Left renal pelvis (tissue), 4 donors: ENCODE results near the gene TANGO2. TPM values are rescaled to one million over a fixed set of nuclear protein-coding genes. Genes with fewer than 3 reads are reported as not detected.

Experiments used
- DNase-seq, 4 donors: peaks; one replicate each; pipeline ENCODE4 v3.0.0-alpha.2; 2013; ENCODE audit warnings: low read depth in 4 of 4, low spot score in 3 of 4
- polyA plus RNA-seq, 4 donors: library from polyadenylated mRNA; unstranded; fragments of 120-200 nt; gene quantifications; one replicate each; pipeline ENCODE4 v1.2.1, GENCODE V29; 2013; ENCODE audit not compliant: insufficient read length in 4 of 4

TANGO2 gene
- polyA plus RNA-seq, 4 donors = 8.9 to 14.6 (median 11.4) TPM

- DNase-seq = no peak
Observed at GRCh38 chr22:19982991-19983578, 37.8 kb upstream of the TANGO2 start.

- DNase-seq = no peak
Observed at GRCh38 chr22:19983741-19984140, 37.2 kb upstream of the TANGO2 start.

GRCh38 chr22:19984201-19984753, 36.6 kb upstream of the TANGO2 start:
- no peak for DNase-seq

- DNase-seq = no peak
Observed at GRCh38 chr22:19984851-19985811, 35.8 kb upstream of the TANGO2 start.

GRCh38 chr22:19986011-19986409, 34.9 kb upstream of the TANGO2 start:
- DNase-seq = no peak

GRCh38 chr22:19986410-19987341, 34.2 kb upstream of the TANGO2 start:
- peak in 2 of 4 donors; percentile 51 to 58 for DNase-seq

GRCh38 chr22:19987394-19988306, 33.3 kb upstream of the TANGO2 start:
- no peak for DNase-seq

- DNase-seq = no peak
Observed at GRCh38 chr22:19988331-19988808, 32.5 kb upstream of the TANGO2 start.

- DNase-seq = no peak
Observed at GRCh38 chr22:19988965-19989724, 31.8 kb upstream of the TANGO2 start.

GRCh38 chr22:19989725-19990067, 31.2 kb upstream of the TANGO2 start:
- no peak for DNase-seq

- no peak for DNase-seq
Observed at GRCh38 chr22:19990188-19990587, 30.7 kb upstream of the TANGO2 start.

- no peak for DNase-seq
Observed at GRCh38 chr22:19990609-19991394, 30.1 kb upstream of the TANGO2 start.

- no peak for DNase-seq
Observed at GRCh38 chr22:19991395-19991644, 29.6 kb upstream of the TANGO2 start.

- no peak for DNase-seq
Observed at GRCh38 chr22:19991645-19992451, 29.1 kb upstream of the TANGO2 start.

- DNase-seq = no peak
Observed at GRCh38 chr22:19992481-19992911, 28.4 kb upstream of the TANGO2 start.

GRCh38 chr22:19992921-19993355, 28.0 kb upstream of the TANGO2 start:
- DNase-seq = no peak

- no peak for DNase-seq
Observed at GRCh38 chr22:19993926-19994325, 27.0 kb upstream of the TANGO2 start.
